Transverse colon (tissue), 4 donors: Measurements from ENCODE around the gene SSTR1.

Experiments
- CTCF ChIP-seq, 5 experiments: fragments of 200-600 bp in 3 of 5; fragments of 450-650 bp in 2 of 5; sonication (generic) in 3 of 5; IDR thresholded peaks; 1 replicate in 2 of 5; 2 replicates in 3 of 5; pipeline ENCODE4 v1.5.1; 2016 to 2017; ENCODE audit warnings: antibody characterized with exemption in 5 of 5, inconsistent platforms in 3 of 5, mild to moderate bottlenecking in 2 of 5, moderate library complexity in 1 of 5
- EP300 ChIP-seq: sonication (generic); formaldehyde crosslinking; IDR thresholded peaks from one replicate; pipeline ENCODE4 v1.6.1; 2017; ENCODE audit warnings: antibody characterized with exemption, low read depth
- POLR2A ChIP-seq: fragments of 450-650 bp; IDR thresholded peaks from one replicate; pipeline ENCODE4 v1.6.1; 2016; ENCODE audit warnings: antibody characterized with exemption, mild to moderate bottlenecking, moderate library complexity
- POLR2AphosphoS5 ChIP-seq, 3 donors: sonication (generic); formaldehyde crosslinking; IDR thresholded peaks; one replicate each; pipeline ENCODE4 v1.6.1; 2016; ENCODE audit warnings: antibody characterized with exemption in 3 of 3

- TF ChIP-seq CTCF (IDR thresholded peaks at IDR 0.05) (no peak), POLR2A (no peak), POLR2AphosphoS5 (IDR thresholded peaks at IDR 0.05) (no peak), EP300 (no peak)
Measured at GRCh38 chr14:38207377-38207735, 348 bp upstream of the SSTR1 start.
